K562 (cell line): ENCODE measurements around the gene MICAL2. TPM values are rescaled to one million over a fixed set of nuclear protein-coding genes. Genes with fewer than 3 reads are reported as not detected.

Experiments used
- EHMT2 ChIP-seq: fragments of 450-650 bp; IDR thresholded peaks from 2 replicates; pipeline ENCODE4 v1.6.1; 2018; ENCODE audit warnings: antibody characterized with exemption
- ETV5 ChIP-seq: sonication (generic); formaldehyde crosslinking; IDR thresholded peaks from 2 replicates; pipeline ENCODE4 v1.4.0; 2020; ENCODE audit warnings: low read depth, mild to moderate bottlenecking, missing genetic modification reagents
- JUN ChIP-seq, 2 experiments: sonication (generic) in 1 of 2; formaldehyde crosslinking in 1 of 2; IDR thresholded peaks; 2 replicates each; pipeline versions ENCODE4 v1.6.1 to v1.8.0; 2012 to 2022; ENCODE audit warnings: borderline replicate concordance in 2 of 2, mild to moderate bottlenecking in 2 of 2, improper control_type of control experiment in 1 of 2, low read depth in 1 of 2, low read length in 1 of 2, missing genetic modification reagents in 1 of 2
- LARP7 ChIP-seq: fragments of 450-650 bp; IDR thresholded peaks from 2 replicates; pipeline ENCODE4 v1.6.1; 2016
- MBD2 ChIP-seq: sonication (generic); IDR thresholded peaks from 2 replicates; pipeline ENCODE4 v1.6.1; 2016; ENCODE audit warnings: low read depth, borderline replicate concordance
- MEF2D ChIP-seq: conservative IDR thresholded peaks from 2 replicates; pipeline ENCODE4 v1.6.1; 2016; ENCODE audit warnings: low read depth, missing genetic modification characterization, missing compliant biosample characterization
- NFIX ChIP-seq: fragments of 250-450 bp; sonication (Bioruptor Pico); IDR thresholded peaks from 2 replicates; pipeline ENCODE4 v1.4.0; 2020; ENCODE audit warnings: low read depth, mild to moderate bottlenecking, moderate library complexity
- RBM14 ChIP-seq: fragments of 200-400 bp; formaldehyde crosslinking; IDR thresholded peaks from 2 replicates; pipeline ENCODE4 v1.6.1; 2018; ENCODE audit warnings: low read depth, mild to moderate bottlenecking, low read length, moderate library complexity, borderline replicate concordance; ENCODE audit not compliant: insufficient read depth
- RHOXF2B ChIP-seq: fragments of 250-450 bp; sonication (Bioruptor Pico); conservative IDR thresholded peaks from 2 replicates; pipeline ENCODE4 v1.5.1; 2021
- SRSF3 ChIP-seq: fragments of 200-400 bp; formaldehyde crosslinking; IDR thresholded peaks from 2 replicates; pipeline ENCODE4 v1.6.1; 2016; ENCODE audit warnings: mild to moderate bottlenecking, low read length, moderate library complexity; ENCODE audit not compliant: insufficient read depth
- TSC22D4 ChIP-seq: fragments of 450-650 bp; IDR thresholded peaks from 2 replicates; pipeline ENCODE4 v1.6.1; 2016; ENCODE audit warnings: missing genetic modification characterization, missing biosample characterization, control low read depth
- XRCC4 ChIP-seq: IDR thresholded peaks from one replicate; pipeline ENCODE4 v1.6.1; 2011; ENCODE audit not compliant: insufficient read depth, insufficient read length; ENCODE audit errors: extremely low read depth
- ZBTB7A ChIP-seq: IDR thresholded peaks from 2 replicates; pipeline ENCODE4 v1.6.1; 2011; ENCODE audit warnings: low read depth, mild to moderate bottlenecking, low read length, moderate library complexity, borderline replicate concordance; ENCODE audit not compliant: control insufficient read depth
- ZC3H8 ChIP-seq: fragments of 450-650 bp; IDR thresholded peaks from 2 replicates; pipeline ENCODE4 v1.6.1; 2017
- ZFP36 ChIP-seq: fragments of 150-350 bp; IDR thresholded peaks from 2 replicates; pipeline ENCODE4 v1.6.1; 2018; ENCODE audit warnings: low read length, low read depth; ENCODE audit not compliant: partially characterized antibody
- ZNF445 ChIP-seq: fragments of 250-450 bp; sonication (Bioruptor Pico); IDR thresholded peaks from 2 replicates; pipeline ENCODE4 v1.4.0; 2020; ENCODE audit warnings: low read depth, mild to moderate bottlenecking, moderate library complexity
- polyA plus RNA-seq, 8 experiments: library from polyadenylated mRNA; depleted of rRNA in 4 of 8; stranded (reverse) in 5 of 8; unstranded in 3 of 8; fragments of >200 nt; fragmentation: Nextera tagmentation in 2 of 8; fragmentation: Illumina TruSeq in 1 of 8; extraction: Ambion mirVana in 2 of 8; extraction: Trizol in 1 of 8; gene quantifications; 2 replicates each; pipeline versions ENCODE4 v1.2.1 to v1.2.3, GENCODE V29; 2011 to 2014; ENCODE audit warnings: inconsistent platforms in 1 of 8, missing spikeins in 1 of 8
- total RNA-seq, 7 experiments: library from RNA; depleted of rRNA in 6 of 7; stranded (reverse); fragments of >200 nt in 6 of 7; fragmentation: Illumina TruSeq in 2 of 7; extraction: Trizol in 2 of 7; gene quantifications; 2 replicates each; pipeline versions ENCODE4 v1.2.1 to v1.2.3, GENCODE V29; 2011 to 2021; ENCODE audit warnings: low replicate concordance in 1 of 7
- TF ChIP-seq, protein P1 (sequence below): sonication (generic); formaldehyde crosslinking; IDR thresholded peaks from 2 replicates; pipeline ENCODE4 v1.8.1; 2022; ENCODE audit warnings: missing genetic modification reagents
- TF ChIP-seq, protein P2 (sequence below): fragments of 250-450 bp; sonication (Bioruptor Pico); IDR thresholded peaks from 2 replicates; pipeline ENCODE4 v1.5.0; 2021
- TF ChIP-seq, protein P3 (sequence below), 3 experiments: fragments of 200-800 bp in 1 of 3; fragments of 250-450 bp in 1 of 3; fragments of 450-650 bp in 1 of 3; sonication (Bioruptor Pico) in 1 of 3; sonication (Bioruptor generic) in 1 of 3; formaldehyde crosslinking in 1 of 3; IDR thresholded peaks; 2 replicates each; pipeline versions ENCODE4 v1.6.1 to v1.8.0; 2016 to 2022; ENCODE audit warnings: mild to moderate bottlenecking in 2 of 3, missing genetic modification characterization in 2 of 3, missing compliant biosample characterization in 1 of 3, moderate library complexity in 1 of 3

MICAL2 gene
- total and polyA plus RNA-seq, 9 of the 15 experiments (the other 6 are each of a cell fraction or from before 2014, with no cell fraction given) = 4.7 to 64.2 (median 33.6) TPM

DNA sequence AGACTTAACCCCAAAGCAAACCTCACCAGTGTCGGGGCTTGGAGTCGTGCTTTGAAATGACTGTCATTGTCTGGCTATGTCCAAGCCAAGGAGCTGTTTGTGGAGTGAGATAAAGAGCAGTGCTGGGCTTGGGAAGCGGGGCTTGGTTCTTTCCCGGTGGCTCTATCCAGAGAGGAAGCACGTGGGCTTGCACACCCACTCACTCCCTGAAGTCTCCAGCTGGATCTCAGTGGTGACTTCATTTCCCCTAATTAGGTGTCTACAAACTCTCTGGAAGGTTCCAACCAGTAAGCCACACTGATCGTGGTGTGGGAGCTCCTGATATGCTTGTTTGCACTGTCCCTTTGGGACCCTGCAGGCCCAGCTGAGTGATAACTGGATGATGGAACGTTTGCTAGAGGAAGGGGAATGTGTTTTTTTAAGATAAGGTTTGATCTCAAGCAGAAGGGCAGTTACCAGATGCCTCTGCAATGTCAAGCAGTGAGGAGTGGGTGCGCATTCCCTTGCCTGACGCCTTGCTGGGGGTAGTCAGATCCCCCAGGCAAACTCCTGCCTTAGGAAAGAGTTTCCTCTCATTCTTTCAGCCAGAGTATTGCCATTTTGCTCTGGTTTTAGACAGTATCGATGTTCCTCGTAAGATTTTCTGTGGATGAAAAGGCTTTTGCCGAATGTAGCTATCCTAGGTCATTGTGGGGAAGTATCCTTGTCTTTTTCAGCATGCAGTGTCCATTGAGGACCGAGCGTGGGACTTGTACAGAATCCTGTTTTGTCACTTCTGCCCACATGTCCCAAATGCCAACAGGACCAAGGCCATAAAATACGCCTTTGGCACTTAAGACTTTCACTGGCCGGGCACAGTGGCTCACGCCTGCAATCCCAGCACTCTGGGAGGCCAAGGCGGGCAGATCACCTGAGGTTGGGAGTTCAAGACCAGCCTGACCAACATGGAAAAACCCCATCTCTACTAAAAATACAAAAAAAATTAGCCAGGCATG, 90.9 kb downstream of the MICAL2 start (continued):
- TF ChIP-seq ZBTB7A = peak; percentile 98
- TF ChIP-seq TSC22D4 = no peak
- no peak; the same call in 1 of the 2 replicates for TF ChIP-seq RHOXF2B (CRISPR knock-in tag)
- peak; percentile 97 for TF ChIP-seq JUN (IDR thresholded peaks at IDR 0.05; ENCODE audit: borderline replicate concordance, low read depth, low read length)
- TF ChIP-seq JUN (CRISPR knock-in tag; IDR thresholded peaks at IDR 0.05; ENCODE audit: borderline replicate concordance) = peak; percentile 99
- peak; percentile 88 for TF ChIP-seq MEF2D (tag)
- no peak for TF ChIP-seq ZFP36
- TF ChIP-seq SRSF3 = no peak
- peak; percentile 63 for TF ChIP-seq EHMT2
- no peak for TF ChIP-seq XRCC4
- no peak for TF ChIP-seq LARP7
- no peak for TF ChIP-seq ZC3H8
- TF ChIP-seq, protein P1, sequence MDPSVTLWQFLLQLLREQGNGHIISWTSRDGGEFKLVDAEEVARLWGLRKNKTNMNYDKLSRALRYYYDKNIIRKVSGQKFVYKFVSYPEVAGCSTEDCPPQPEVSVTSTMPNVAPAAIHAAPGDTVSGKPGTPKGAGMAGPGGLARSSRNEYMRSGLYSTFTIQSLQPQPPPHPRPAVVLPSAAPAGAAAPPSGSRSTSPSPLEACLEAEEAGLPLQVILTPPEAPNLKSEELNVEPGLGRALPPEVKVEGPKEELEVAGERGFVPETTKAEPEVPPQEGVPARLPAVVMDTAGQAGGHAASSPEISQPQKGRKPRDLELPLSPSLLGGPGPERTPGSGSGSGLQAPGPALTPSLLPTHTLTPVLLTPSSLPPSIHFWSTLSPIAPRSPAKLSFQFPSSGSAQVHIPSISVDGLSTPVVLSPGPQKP (CRISPR knock-in tag) = no peak
- TF ChIP-seq, protein P2, sequence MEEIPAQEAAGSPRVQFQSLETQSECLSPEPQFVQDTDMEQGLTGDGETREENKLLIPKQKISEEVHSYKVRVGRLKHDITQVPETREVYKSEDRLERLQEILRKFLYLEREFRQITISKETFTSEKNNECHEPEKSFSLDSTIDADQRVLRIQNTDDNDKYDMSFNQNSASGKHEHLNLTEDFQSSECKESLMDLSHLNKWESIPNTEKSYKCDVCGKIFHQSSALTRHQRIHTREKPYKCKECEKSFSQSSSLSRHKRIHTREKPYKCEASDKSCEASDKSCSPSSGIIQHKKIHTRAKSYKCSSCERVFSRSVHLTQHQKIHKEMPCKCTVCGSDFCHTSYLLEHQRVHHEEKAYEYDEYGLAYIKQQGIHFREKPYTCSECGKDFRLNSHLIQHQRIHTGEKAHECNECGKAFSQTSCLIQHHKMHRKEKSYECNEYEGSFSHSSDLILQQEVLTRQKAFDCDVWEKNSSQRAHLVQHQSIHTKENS = no peak
- TF ChIP-seq NFIX (CRISPR knock-in tag) = no peak
- peak; percentile 87 for TF ChIP-seq ETV5
- peak; percentile 95 for TF ChIP-seq MBD2
- TF ChIP-seq RBM14 = no peak
- TF ChIP-seq ZNF445 (CRISPR knock-in tag) = 0 out of 2 replicates have a peak, but pooled peaks have one; percentile 45
- TF ChIP-seq, protein P3, sequence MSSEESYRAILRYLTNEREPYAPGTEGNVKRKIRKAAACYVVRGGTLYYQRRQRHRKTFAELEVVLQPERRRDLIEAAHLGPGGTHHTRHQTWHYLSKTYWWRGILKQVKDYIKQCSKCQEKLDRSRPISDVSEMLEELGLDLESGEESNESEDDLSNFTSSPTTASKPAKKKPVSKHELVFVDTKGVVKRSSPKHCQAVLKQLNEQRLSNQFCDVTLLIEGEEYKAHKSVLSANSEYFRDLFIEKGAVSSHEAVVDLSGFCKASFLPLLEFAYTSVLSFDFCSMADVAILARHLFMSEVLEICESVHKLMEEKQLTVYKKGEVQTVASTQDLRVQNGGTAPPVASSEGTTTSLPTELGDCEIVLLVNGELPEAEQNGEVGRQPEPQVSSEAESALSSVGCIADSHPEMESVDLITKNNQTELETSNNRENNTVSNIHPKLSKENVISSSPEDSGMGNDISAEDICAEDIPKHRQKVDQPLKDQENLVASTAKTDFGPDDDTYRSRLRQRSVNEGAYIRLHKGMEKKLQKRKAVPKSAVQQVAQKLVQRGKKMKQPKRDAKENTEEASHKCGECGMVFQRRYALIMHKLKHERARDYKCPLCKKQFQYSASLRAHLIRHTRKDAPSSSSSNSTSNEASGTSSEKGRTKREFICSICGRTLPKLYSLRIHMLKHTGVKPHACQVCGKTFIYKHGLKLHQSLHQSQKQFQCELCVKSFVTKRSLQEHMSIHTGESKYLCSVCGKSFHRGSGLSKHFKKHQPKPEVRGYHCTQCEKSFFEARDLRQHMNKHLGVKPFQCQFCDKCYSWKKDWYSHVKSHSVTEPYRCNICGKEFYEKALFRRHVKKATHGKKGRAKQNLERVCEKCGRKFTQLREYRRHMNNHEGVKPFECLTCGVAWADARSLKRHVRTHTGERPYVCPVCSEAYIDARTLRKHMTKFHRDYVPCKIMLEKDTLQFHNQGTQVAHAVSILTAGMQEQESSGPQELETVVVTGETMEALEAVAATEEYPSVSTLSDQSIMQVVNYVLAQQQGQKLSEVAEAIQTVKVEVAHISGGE (CRISPR knock-in tag; IDR thresholded peaks at IDR 0.05) = peak in 1 of 3 experiments; percentile 86; a peak in 2 of 6 replicates
